ENCODE data around the gene ZMYND15.

The ZMYND15 gene

DNA sequence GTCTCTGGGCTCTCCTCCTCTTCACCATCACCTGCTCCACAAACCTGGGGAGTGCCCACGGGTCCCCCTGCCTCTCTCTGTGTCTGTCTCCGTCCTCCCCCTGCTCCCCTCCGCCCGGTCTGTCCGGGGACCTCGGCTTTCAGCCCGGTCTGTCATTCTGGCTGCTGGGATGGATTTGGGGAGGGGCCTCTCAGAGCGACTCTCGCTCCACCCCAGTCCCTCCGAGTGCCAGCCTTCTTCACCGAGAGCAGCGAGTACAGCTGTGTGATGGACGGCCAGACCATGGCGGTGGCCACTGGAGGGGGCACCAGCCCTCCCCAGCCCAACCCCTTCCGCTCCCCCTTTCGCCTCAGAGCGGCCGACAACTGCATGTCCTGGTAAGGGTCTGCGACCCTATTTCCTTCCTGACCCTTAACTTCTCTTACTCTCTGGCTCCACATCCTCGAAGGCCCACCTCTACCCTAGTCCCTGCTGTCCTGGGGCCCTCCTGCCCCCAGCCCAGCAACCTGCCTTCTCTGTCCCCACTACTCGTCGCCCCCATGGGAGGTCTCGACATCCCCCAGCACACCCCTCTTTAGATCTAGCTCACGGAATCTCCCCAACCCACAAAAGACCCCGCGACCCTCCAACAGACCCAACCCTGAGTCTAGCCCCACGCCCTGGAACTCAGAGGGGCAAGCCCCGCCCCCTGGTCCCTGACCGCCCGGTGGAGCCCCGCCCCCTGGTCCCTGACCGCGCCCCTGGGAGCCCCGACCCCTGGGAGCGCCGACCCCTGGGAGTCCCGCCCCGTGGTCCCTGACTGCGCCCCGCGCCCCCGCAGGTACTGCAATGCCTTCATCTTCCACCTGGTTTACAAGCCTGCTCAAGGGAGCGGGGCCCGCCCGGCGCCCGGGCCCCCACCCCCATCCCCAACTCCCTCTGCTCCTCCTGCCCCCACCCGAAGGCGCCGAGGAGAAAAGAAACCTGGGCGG lies 5.7 kb downstream of the ZMYND15 start:
- DNase-seq = no peak

DNA sequence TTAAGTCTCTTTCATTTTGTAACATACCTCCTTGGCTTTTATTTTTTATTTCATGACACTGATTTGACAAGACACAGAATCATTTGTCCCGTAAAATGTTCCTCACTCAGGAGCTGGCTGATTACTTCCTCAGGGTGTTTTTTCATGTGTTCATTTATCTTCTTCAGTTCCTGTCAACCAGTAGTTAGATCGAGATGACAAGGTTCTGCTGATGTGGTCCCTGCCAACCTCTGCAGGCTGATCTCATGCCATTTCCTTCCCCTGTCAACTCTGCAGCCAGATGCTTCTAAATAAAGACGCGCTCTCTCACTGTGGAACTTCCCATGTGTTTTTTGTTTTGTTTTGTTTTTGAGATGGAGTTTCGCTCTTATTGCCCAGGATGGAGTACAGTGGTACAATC lies 8.2 kb downstream of the ZMYND15 start:
- DNase-seq = no peak

DNA sequence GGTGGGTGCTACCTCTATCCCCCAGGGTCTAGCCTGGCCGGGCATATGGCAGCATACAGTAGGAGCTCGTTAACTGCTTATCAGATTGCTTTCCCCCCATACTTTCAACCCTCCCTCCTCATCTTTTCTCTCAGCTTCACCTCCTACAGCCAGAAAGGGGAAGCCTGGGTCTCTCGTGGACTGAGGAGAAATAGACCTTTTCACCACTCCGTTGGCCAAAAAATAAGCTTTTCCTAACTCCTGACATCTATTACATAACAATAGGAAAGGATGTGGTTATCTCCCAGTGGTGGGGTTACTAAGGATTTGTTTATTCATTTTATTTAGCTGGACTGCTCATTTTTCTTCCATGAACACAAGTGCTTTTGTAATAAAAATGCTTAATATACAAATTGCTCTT lies 9.1 kb downstream of the ZMYND15 start:
- no peak for DNase-seq

DNA sequence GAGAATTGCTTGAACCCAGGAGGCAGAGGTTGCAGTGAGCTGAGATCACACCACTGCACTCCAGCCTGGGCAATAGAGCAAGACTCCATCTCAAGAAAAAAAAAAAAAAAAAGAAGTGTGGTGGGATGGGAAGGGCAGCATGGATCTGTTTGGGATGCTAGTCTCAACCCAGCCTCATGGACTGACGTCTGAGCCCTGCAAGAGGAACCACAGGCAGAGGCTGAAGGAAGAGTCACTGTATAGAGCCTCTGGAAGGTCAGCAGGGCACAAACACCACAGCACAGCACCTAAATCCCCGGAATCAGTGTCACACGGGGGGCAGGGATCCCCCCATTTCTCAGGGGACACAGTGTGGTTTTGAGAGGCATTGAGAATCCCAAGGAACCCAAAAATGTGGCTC lies 11.0 kb downstream of the ZMYND15 start:
- no peak for DNase-seq

DNA sequence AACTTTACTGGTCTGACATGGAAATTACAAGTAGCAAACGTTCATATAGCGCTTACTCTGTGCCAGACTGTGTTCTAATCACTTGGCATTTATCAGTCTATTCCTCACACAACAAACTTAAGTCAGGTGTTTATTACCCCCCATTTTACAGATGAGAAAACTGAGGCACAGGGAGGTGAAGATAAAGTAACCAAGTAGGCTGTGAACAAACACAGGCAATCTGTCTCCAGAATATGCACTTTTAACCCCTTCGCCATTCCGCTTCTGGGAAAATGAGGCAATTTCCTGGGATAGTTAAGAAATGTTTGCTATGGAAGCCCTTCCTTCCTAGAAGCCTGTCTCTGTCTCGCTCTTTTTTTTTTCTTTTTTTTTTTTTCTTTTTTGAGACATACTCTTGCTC lies 12.3 kb downstream of the ZMYND15 start:
- no peak for DNase-seq

DNA sequence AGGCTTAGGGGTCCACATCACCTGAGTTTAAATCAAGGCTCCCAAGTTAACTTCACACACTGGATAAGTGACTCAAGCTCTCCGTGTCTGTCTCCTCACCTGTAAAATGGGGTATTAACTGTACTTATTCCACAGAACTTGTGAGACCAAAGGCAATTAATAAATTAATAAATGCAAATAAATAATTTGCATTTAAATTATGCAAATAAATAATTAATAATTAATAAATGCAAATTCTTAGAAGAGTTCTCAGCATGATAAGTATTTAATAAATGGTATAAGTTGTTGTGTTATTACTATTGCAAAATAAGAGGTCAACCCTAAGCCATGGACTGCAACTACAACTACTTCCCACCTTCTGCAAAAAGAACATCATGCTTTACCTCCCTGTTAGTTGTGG lies 13.8 kb downstream of the ZMYND15 start:
- no peak for DNase-seq

DNA sequence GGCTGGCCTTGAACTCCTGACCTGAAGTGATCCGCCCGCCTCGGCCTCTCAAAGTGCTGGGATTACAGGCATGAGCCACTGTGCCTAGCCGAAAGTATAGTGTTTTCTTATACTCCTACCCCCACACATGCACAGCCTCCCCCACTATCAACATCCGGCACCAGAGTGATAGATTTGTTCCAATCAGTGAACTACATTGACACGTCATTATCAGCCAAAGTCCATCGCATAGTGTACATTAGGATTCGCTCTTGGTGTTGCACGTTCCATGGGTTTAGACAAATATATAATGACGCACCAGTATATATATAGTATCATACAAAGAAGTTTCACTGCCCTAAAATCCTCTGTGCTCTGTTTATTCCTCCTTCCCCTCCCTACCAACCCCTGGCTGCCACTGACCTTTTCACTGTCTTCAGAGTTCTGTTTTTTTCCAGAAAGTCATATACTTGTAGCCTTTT lies 20.2 kb downstream of the ZMYND15 start:
- DNase-seq = no peak

DNA sequence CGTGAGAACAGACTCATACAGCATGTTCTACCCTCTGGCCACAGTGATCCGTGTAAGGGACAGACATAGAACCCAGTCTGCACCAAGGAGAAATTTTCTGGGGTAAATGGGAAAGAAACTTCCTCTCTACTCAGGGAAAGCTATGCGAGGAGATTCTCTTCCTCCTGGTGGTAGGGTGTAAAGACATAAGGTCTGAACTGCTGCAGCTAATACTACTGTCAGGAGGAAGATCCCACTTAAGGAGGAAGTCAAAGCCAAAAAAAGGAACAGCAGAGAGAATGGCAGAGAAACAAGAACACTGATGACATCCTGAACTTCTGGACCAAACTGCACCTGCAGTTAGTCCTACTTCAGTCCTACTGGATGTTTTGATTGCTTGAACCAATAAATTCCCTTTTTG lies 25.0 kb downstream of the ZMYND15 start:
- no peak for DNase-seq

DNA sequence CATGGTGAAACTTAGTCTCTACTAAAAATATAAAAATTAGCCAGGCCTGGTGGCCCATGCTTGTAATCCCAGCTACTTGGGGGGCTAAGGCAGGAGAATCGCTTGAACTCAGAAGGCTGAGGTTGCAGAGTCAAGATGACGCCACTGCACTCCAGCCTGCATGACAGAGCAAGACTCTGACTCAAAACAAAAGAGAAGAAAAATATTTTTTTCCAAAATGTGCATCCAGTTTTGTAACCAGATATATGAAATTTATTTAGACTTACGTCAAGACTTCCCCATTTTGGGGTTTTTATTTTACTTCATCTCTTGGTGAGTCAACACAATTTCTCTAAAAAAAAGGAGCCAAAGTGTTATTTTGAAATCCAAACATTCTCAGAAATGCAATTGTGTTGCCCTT lies 26.6 kb downstream of the ZMYND15 start:
- DNase-seq = no peak

DNA sequence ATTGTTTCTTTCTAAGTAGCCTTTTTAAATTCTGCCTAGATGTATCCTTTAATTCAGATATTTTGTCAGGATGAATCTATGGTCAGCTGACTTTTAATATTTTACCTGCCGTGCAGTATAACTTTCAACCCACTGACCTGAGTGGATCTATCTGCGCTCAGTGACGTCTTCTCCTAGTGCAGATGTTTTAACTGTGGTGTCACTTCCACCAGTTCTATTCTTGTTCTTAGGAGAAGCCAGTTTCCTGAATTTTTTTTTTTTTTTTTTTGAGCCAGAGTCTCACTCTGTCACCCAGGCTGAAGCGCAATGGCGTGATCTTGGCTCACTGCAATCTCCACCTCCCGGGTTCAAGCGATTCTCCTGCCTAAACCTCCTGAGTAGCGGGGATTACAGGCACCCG lies 27.1 kb downstream of the ZMYND15 start:
- no peak for DNase-seq

DNA sequence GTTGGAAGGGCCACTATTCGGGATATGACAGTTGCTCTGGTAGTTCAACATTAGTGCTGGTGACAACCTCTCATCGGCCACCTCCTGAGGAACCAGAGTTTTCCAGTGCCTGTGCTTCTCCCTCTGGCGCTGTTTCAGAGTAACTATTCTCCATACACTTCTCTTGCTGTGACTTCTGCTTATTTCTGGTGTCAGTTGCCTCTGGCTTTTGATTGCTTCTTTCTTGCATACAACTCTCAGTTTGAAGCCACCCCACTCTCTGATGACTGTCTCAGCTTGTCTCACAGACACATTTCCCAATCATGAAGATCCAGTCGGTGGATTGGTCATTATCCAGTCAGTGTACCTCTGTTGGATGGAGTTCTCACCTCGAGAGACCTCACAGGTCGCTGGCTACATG lies 28.7 kb downstream of the ZMYND15 start:
- no peak for DNase-seq

DNA sequence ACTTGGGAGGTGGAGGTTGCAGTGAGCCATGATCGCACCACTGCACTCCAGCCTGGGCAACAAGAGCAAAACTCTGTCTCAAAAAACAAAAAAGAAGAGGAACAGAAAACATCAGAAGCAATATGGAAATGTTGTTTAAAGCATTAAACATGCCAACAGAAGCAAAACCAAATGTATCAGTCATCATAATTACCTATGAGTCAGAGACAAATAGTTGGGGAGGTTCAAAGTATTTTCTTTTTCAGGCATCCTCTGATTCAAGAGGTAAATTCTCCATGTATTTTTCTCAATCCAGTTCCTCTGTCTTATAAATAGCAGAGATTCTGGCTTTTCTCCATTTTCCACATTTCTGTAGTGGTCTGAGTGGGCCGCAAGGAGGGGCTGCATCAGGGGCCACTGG lies 30.0 kb downstream of the ZMYND15 start:
- no peak for DNase-seq

DNA sequence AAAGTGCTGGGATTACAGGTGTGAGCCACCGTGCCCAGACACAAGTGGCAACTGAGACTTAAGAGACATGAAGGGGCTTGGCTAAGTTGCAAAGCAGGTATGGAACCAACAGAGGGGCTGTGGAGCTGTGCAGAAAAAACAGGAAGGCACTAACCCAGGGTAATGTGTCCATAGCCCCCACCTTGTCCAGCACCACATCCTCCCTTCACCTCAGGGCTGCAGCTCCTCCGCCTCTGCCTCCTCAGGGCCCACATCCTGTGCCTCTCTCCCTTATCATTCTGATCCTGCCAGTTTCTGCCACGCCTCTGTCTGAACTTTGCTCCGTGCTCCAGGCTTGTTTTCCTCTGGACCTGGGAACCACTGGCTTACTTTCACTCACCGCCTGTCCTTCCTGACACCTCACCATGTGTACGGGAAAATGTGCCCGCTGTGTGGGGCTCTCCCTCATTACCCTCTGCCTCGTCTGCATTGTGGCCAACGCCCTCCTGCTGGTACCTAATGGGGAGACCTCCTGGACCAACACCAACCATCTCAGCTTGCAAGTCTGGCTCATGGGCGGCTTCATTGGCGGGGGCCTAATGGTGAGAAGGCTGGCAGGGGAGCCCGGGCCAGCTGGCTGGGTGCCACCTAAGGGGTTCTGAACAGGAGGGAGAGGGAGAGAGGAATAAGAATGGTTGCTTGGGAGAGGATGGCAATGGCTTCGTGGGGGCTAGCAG lies 32.0 kb downstream of the ZMYND15 start, which contains the start of gene TM4SF5:
Gene TM4SF5, plus strand, starts transcription at position 368 of the 716 bp plus-strand sequence. Its CDS starts 37 bp downstream, at position 405.
- DNase-seq = no peak

DNA sequence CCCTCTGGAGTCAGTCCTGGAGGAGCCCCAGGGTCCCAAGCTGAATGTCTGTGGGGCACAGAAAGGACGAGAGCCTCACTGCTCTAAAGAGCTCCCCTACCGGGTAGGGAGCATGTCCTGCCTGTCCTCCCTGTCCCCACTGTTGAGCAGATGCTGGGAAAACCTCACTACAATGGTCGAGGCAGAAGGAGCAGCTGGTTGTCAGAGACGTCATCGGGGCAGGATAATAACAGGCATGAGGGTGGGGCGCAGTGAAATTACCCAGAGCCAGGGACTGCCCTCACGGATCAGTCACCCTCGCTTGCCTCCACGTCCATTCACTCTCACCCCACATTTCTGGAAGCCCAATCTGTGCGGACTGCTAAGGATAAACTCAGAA lies 32.6 kb downstream of the ZMYND15 start:
- DNase-seq = no peak

DNA sequence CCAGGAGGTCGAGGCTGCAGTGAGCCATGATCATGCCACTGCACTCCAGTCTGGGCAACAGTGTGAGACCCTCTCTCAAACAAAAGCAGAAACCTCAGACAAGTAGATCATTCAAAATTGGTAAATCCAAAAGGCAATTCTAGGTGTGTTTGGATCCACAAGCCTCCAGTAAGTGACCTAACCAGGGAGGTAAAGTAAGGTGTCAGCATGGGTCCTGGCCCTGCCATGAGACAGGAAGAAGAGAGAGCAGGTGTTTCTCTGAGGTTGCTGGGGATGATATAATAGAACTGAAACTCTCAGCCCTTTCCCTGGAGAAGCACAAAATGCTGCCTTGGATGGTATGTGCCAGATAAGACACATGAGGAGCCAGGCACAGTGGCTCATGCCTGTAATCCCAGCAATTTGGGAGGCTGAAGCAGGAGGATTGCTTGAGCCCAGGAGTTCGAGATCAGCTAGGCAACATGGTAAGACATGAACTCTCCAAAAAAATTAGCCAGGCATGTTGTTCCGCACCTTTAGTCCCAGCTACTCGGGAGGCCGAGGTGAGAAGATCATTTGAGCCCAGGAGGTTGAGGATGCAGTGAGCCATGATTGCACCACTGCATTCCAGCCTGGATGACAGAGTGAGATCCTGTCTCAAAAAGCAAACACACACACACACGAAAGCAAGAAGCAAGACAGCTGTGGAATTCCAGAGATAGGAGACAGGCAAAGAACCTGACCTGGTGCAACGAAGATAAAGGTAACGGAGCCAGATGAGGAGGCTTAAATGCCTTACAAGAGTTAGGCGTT lies 38.5 kb downstream of the ZMYND15 start:
- DNase-seq = no peak

DNA sequence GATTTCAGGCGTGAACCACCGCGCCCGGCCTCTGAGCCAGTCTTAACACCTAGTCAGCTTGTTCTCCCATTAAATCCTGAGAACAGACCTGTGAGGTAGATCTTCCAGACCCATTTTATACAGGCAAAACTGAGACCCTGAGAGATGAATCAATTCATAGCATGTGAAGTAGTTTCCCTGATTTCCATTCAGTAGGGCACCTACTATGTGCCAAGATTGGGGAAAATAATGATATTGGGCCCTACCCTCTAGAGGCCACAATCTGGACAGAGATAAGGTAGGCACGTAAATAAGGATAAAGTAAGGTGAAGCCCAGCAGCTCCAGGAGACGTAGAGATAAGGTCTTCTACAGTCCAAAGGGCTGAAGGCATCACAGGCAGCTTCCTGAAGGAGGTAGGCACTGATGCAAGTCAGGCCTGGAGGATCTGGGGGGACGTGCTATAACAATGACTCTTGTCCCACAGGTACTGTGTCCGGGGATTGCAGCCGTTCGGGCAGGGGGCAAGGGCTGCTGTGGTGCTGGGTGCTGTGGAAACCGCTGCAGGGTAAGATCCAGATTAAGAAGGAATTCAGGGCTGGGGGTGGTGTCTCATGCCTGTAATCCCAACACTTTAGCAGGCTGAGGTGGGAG lies 40.8 kb downstream of the ZMYND15 start:
- no peak for DNase-seq

DNA sequence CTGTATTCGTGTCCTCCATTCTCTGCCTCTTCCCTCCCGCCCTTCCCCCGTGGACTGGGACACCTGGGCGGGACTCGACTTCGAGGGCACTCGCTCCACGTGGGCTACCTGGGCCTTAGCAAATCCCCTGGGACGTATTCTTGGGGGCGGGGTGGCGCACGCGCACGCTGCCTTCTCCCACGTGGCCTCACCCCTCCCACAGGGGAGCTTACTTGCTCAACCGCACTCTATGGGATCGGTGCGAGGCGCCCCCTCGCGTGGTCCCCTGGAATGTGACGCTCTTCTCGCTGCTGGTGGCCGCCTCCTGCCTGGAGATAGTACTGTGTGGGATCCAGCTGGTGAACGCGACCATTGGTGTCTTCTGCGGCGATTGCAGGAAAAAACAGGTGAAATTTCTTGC lies 43.0 kb downstream of the ZMYND15 start:
- no peak for DNase-seq

DNA sequence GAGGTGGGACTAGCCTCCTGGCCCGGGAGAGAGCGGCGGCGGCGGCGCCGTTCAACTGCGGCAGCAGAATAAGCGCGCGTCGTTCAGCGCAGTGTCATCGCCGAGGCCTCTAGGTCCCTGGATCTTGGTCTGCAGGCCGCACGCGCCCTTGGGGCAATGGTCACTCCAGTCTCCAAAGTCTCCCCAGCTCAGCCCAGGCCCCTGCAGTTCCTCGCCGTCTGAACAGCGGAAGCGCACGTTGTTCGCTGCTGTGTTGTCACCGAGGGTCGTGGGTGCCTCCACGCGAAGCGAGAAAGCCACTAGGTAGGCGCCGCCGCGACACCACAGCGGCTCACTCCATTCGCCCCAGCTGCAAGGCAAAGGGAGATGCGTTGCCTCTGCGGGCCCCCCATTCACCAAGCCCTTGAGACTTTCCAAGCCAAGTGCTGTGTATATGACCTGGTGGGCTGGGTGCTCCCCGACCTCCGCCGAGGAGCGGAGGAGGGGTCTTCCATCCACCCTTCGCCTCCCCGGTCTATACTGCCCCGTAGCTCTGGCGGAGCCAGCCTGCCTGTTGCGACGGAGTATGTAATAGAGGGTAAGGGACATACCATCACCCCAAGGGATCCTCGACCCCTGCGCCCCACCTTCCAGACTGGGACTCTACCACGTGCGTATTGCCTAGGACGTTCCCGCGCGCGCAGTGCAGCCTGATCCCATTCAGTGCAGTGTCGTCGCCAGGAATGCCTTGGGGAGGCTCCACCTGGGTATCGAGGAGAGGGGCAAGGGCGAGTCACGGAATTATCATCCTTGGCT lies 45.9 kb downstream of the ZMYND15 start:
- no peak for DNase-seq

DNA sequence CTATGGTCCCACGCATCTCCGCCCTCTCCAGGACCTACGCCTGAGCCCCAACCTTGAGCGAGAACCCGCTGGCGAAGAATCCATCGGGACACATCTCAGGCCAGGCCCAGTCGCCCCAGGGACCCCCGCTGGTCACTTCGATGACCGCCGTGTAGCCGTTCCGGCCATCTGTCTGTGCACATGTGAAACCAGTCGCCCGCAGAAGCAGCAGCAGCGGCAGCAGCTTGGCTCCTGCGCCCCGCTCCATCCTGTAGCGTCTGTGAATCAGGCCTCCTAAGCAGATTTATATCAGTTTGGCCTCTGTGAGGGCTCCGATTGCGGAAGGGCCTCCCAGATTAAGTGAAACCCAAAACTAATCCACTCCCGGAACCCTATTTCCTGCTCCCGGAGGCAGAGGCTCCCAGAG lies 46.5 kb downstream of the ZMYND15 start, which contains the start of gene VMO1:
Gene VMO1, minus strand, starts transcription at position 259 of the 406 bp plus-strand sequence. Its CDS starts 12 bp downstream, at position 247.
- DNase-seq = no peak

DNA sequence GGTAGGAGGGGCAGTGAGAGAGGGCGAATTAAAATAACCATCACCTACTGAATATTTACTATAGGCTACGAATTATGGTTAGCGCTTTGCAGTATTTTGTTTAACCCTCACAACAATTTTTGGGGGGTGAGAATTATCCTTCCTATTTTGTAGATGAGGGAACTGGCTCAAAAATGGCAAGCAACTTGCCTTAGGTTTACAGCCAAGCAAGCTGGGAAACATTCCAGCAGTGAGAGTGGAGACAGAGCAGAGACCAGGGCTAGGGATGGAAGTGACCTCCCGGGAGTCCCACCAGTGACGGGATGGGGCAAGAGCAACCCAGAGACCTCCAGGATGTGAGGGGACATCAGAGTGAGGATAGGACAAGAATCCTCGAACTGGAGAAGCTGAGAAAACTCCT lies 46.9 kb downstream of the ZMYND15 start:
- DNase-seq = no peak

DNA sequence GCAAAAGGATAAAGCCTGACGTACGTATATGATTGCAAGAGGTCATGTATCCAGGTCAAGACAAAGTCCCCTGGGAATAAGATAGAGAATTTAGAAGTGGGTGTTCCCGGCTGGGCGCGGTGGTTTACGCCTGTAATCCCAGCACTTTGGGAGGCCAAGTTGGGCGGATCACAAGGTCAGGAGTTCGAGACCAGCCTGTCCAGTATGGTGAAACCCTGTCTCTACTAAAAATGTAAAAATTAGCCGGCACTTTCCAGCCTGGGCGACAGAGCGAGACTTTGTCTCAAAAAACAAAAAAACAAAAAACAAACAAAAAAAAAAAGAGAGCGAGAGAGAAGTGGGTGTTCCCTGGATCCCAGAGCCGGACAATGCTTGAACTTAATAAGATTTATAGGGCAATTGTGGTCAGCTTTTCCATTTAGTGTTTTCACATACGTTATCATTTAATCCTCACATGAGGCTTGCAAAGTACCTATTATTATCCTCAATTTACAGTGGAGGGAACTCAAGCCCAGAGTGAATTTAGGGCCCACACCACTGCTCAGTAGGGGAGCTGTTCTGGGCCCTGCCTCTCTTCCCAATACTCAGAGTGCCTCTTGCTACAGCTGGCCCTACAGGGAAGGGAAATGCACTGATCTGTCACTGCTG lies 48.6 kb downstream of the ZMYND15 start:
- no peak for DNase-seq

Measured in effector CD8-positive, alpha-beta T cell (primary cell).